Measurements from ENCODE around the gene C7orf33.
"Not testable (repeated sequence)": the region's sequence is repeated elsewhere in the genome, so short reads cannot be mapped to it uniquely, and the experiment has no call there.

Gene C7orf33

GRCh38 chr7:148567524-148567923 is 23.0 kb upstream of the C7orf33 start:
- H3K4me3 ChIP-seq (replicated peaks; ENCODE audit: low read depth, low read length), result no peak overlapping the region
- DNase-seq (ENCODE audit: low read depth), result no peak
- TF ChIP-seq CTCF (IDR thresholded peaks at IDR 0.05; ENCODE audit: low read length, missing control alignments), result no peak

- peak; percentile 13 for DNase-seq (ENCODE audit: low read depth)
- no peak for TF ChIP-seq CTCF (IDR thresholded peaks at IDR 0.05; ENCODE audit: low read length, missing control alignments)
Measured at GRCh38 chr7:148570510-148570909, 20.1 kb upstream of the C7orf33 start.

GRCh38 chr7:148570973-148571372 is 19.6 kb upstream of the C7orf33 start:
- not testable (repeated sequence) for H3K4me3 ChIP-seq (replicated peaks; ENCODE audit: low read depth, low read length); DNase-seq (ENCODE audit: low read depth)

More at GRCh38 chr7:148570510-148570909, 20.1 kb upstream of the C7orf33 start:
- H3K4me3 ChIP-seq (replicated peaks; ENCODE audit: low read depth, low read length), result no peak overlapping the region

DNA sequence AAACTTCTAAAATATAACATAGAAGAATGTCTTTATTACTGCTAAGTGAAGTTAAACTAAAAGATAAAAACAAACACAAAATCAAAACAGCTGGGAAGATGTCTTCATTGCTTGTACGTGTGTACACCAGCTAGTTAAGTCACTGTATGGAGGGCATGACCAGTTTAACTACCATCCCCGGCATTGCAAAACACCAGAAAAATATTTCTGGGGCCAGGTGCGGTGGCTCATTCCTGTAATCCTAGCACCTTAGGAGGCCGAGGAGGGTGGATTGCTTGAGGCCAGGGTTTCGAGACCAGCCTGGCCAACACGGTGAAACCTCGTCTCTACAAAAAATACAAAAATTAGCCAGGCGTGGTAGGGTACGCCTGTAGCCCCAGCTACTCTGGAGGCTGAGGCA is 19.2 kb upstream of the C7orf33 start:
- TF ChIP-seq CTCF (IDR thresholded peaks at IDR 0.05; ENCODE audit: low read length, missing control alignments), result no peak
- no peak overlapping the region for H3K4me3 ChIP-seq (replicated peaks; ENCODE audit: low read depth, low read length)
- DNase-seq (ENCODE audit: low read depth), result no peak

DNA sequence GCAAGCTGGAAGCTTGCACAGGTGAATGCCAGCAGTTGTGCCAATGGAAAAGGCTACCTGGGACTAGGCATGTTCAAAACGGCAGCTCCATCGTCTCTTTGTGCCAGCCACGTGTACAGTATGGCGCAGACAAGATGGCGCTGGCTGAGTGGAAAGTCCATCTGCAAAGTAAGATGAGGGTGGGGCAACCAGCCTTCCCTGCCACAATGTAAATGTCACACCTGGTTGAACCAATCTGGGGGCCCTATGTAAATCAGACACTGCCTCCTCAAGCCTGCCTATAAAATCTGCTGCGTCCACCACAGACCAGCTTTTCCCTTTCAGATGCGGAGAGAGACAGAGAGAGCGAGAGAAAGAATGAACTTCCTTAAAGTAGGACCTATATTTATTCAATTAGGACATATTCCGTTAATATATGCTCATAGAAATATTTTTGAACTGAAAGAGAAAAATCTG is 18.5 kb upstream of the C7orf33 start:
- DNase-seq (ENCODE audit: low read depth), result no peak
- TF ChIP-seq CTCF (IDR thresholded peaks at IDR 0.05; ENCODE audit: low read length, missing control alignments), result no peak
- no peak overlapping the region for H3K4me3 ChIP-seq (replicated peaks; ENCODE audit: low read depth, low read length)

- H3K4me3 ChIP-seq (replicated peaks; ENCODE audit: low read depth, low read length); DNase-seq (ENCODE audit: low read depth): not testable (repeated sequence)
Measured at GRCh38 chr7:148573581-148573980, 17.0 kb upstream of the C7orf33 start.

GRCh38 chr7:148575640-148576411 is 14.7 kb upstream of the C7orf33 start:
- peak; percentile 88 for TF ChIP-seq CTCF (IDR thresholded peaks at IDR 0.05; ENCODE audit: low read length, missing control alignments)
- peak; percentile 70 for DNase-seq (ENCODE audit: low read depth)
- H3K4me3 ChIP-seq (replicated peaks; ENCODE audit: low read depth, low read length), result no peak overlapping the region

DNA sequence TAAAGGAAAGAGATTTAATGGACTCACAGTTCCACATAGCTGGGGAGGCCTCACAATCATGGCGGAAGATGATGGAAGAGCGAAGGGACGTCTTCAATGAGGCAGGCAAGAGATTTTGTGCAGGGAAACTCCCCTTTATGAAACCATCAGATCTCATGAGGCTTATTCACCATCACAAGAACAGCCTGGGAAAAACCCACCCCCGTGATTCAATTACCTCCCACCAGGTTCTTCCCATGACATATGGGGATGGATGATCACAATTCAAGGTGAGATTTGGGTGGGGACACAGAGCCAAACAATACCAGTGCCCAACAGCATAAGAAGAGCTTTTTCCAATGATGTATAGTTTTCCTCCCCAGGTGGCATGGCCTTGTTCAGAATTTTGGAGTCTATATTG is 11.2 kb upstream of the C7orf33 start:
- TF ChIP-seq CTCF (IDR thresholded peaks at IDR 0.05; ENCODE audit: low read length, missing control alignments), result no peak
- DNase-seq (ENCODE audit: low read depth), result no peak
- H3K4me3 ChIP-seq (replicated peaks; ENCODE audit: low read depth, low read length), result no peak overlapping the region
